Cardiac fibroblast (primary cell): ENCODE data around the gene FYCO1.
A peak's percentile ranks its signal among the peaks of the same experiment; 100 is the strongest.

Source experiments
- DNase-seq, 2 donors: peaks; one replicate each; pipeline versions ENCODE4 v3.0.0 to v3.0.0-alpha.2; 2010; ENCODE audit warnings: low read depth in 2 of 2
- H3K4me3 ChIP-seq, 2 donors: replicated peaks in 1 of 2; 1 replicate in 1 of 2; 2 replicates in 1 of 2; pipeline ENCODE4 v1.5.1; 2011; ENCODE audit warnings: low read depth in 2 of 2, low read length in 2 of 2, mild to moderate bottlenecking in 2 of 2, moderate library complexity in 1 of 2
- TF ChIP-seq, protein P1 (sequence below): IDR thresholded peaks from one replicate; pipeline ENCODE4 v1.5.1; 2011; ENCODE audit warnings: low read depth, mild to moderate bottlenecking, low read length, inconsistent platforms

Gene FYCO1

DNA sequence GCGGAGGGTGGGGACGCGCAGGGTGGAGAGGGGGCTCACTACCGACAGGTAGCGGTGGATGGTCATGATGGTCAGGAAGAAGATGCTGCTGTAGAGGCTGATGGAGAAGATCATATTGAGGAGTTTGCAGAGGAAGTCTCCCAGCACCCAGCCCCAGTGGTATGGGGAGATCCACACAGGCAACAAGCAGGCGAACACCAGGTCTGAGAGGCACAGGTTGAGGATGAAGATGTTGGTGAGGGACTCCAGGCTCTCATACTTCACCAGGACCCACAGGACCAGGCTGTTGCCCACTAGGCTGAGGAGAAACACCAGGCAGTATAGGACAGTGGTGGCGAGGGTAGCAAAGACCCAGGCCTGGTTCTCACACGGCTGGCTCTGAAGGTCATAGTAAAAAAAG lies 25.9 kb upstream of the FYCO1 start:
- no peak for DNase-seq
- TF ChIP-seq, protein P1, sequence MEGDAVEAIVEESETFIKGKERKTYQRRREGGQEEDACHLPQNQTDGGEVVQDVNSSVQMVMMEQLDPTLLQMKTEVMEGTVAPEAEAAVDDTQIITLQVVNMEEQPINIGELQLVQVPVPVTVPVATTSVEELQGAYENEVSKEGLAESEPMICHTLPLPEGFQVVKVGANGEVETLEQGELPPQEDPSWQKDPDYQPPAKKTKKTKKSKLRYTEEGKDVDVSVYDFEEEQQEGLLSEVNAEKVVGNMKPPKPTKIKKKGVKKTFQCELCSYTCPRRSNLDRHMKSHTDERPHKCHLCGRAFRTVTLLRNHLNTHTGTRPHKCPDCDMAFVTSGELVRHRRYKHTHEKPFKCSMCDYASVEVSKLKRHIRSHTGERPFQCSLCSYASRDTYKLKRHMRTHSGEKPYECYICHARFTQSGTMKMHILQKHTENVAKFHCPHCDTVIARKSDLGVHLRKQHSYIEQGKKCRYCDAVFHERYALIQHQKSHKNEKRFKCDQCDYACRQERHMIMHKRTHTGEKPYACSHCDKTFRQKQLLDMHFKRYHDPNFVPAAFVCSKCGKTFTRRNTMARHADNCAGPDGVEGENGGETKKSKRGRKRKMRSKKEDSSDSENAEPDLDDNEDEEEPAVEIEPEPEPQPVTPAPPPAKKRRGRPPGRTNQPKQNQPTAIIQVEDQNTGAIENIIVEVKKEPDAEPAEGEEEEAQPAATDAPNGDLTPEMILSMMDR = no peak
- no peak overlapping the region for H3K4me3 ChIP-seq

DNA sequence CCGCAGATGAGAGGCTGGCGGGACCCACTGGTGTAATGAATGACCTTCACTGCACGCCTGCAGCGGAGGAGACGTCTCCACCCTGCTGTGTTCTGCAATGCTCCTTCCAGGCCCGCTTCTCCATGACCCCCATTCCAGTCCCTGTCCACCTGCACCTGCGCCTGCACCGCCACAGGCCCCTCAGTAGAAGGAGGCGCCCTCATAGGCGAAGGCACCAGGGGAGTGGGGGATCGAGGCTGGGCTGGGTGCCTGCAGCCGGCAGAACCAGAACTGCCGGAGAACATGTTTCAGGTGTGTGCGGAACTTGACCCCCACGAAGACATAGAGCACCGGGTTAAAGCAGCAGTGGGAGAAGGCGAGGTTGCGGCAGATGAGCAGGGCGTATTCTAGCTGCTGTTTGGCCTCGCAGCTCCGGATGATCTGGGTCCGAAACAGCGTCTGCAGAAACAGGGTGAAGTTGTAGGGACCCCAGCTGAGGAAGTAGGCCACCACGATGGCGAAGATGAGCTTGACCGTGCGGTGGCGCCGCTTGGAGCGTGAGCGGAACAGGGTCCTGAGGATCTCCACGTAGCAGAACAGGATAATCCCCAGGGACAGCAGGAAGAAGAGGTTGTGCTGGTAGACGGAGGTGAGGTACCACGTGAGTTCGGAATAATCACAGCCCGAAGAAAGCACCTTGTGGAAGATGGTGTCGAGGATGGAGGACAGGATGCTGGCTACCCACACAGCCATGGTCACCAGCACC lies 25.3 kb upstream of the FYCO1 start:
- no peak overlapping the region for H3K4me3 ChIP-seq
- no peak for DNase-seq
- TF ChIP-seq, protein P1 = no peak

DNA sequence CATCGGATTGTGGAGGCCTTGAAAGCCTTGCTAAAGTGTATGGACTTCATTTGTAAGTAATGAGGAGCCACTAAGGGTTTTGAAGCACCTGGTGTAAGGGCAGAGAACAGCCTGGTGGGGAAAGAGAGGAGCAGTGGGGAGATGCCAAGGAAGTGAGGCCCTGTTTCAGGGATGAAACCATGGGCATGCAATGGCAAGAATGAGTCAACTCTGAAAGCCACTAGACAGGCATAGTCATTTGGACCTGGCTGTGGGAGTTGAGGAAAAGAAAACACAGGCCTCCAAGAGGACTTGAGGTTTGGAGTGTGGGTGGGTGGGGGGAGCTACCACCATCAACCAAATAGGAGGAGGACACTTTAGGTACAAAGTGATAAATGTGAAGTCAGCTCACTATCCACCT lies 24.1 kb upstream of the FYCO1 start:
- TF ChIP-seq, protein P1 = no peak
- DNase-seq = peak; percentile 5 to 22
- H3K4me3 ChIP-seq = no peak overlapping the region

- H3K4me3 ChIP-seq = no peak overlapping the region
- DNase-seq = peak; percentile 34 to 45
- TF ChIP-seq, protein P1 = no peak
These were observed 22.1 kb upstream of the FYCO1 start for GRCh38 chr3:46017720-46018119.

DNA sequence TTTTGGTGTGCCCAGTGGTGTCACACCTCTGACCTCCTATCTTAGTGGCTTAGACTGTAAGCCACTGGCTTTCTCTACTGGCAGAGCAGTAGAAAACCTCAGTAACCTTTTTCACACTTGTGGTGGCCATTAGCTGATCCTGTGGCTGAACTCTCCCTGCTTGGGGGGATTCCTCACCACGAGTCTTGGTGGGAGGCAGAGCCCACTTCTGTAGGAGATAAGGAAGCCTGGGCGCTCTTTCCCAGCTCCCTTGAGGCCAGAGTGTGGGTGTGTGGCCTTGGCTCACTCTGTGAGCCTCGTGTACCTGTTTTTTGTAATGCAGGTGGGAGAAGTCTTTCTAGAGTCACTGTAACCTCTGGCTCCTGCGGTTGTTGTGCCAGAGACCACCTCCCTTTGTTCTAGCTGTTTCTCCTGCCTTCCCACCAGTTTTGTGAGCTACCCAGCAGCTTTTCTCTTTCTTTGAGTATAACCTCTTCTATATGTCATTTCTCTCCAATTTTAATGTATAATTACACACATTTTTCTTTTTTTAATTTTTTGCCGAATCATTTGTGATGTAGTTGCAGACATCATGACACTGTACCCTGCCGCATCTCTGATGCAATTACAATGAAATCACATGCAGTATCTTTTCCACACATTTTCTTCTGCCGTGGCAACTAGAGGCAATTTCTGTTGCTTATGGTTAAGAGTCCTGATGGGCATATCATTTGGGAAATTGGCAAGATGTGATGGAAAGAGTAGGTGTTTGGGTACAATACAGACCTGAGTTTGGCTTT lies 17.9 kb upstream of the FYCO1 start:
- TF ChIP-seq, protein P1 = no peak
- no peak overlapping the region for H3K4me3 ChIP-seq
- DNase-seq = no peak

DNA sequence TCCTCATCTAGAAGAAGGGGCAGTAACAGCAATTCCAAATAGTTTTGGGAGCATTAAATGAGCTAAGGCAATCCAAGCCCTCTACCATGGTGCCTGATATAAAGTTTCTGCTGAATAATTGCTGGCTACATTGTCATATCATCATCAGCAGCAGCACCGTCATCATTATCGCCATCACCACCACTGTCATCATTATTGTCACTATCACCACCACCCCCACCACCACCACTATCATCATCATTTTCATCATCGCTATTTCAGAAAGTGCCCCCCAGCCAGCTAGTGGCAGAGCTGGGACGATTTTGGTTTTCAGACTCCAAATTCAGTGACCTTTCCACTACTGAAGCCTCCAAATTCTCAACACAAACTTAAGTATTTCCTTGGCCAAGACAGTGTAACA lies 16.6 kb upstream of the FYCO1 start:
- TF ChIP-seq, protein P1 = no peak
- no peak overlapping the region for H3K4me3 ChIP-seq
- no peak for DNase-seq
